ENCODE measurements around the gene CXCL16.
A peak's percentile ranks its signal among the peaks of the same experiment; 100 is the strongest.

The CXCL16 gene, protein sequence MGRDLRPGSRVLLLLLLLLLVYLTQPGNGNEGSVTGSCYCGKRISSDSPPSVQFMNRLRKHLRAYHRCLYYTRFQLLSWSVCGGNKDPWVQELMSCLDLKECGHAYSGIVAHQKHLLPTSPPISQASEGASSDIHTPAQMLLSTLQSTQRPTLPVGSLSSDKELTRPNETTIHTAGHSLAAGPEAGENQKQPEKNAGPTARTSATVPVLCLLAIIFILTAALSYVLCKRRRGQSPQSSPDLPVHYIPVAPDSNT

DNA sequence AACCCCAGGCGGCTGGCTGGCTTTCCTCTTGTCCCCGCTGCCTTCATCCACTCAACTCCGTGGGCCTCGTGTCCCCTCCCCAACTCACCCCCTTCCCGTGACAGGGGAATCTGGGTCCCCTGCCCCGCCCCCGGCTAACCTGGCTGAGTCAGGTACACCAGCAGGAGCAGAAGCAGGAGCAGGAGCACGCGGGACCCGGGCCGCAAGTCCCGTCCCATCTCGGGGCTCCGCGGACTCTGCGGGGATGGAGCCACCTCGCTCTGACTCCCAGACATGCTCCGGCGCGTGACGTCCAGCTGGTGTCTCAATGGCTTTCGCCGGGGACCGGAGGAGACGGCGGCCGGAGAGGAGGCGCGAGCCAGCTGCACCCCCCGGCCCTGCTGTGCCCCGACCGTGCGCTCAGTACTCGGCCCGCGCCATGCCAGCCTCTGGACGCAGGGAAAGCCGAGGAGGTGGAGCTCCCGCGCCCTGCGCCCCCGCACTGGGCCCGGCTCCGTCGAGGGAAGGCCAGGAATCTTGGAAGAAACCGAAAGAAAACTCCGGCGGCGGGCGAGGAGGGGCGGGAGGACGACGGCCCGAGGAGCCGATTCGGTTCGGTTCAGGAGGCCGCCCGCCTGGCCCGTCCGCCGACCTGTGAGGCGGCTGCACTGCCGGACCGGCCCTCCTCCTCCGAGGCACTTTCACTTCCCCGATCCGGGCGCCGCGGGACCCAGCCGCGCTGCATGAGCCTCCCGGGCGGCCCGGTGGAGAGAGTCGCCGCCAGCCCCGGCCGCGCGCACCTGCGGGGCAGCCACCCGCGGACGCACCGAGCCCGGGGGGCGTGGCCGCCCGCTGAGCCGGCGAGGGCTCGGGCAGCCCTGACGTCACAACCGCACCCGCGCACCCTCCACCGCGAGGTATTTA lies at the start of gene CXCL16, which contains the start of gene ZMYND15:
TSS of gene CXCL16 (minus strand) at position 807 of the 903 bp plus-strand sequence. CDS start at position 218, 589 bp downstream.
TSS of gene ZMYND15 (plus strand) at position 712 of the 903 bp plus-strand sequence. CDS start 716 bp downstream, outside the sequence.
- DNase-seq = peak; percentile 75

- DNase-seq = no peak
Observed at GRCh38 chr17:4788807-4789700, 49.3 kb upstream of the CXCL16 start, which contains the start of gene GLTPD2. GLTPD2 (plus strand) TSS chr17:4788964; CDS start chr17:4789012, 48 bp downstream.

DNA sequence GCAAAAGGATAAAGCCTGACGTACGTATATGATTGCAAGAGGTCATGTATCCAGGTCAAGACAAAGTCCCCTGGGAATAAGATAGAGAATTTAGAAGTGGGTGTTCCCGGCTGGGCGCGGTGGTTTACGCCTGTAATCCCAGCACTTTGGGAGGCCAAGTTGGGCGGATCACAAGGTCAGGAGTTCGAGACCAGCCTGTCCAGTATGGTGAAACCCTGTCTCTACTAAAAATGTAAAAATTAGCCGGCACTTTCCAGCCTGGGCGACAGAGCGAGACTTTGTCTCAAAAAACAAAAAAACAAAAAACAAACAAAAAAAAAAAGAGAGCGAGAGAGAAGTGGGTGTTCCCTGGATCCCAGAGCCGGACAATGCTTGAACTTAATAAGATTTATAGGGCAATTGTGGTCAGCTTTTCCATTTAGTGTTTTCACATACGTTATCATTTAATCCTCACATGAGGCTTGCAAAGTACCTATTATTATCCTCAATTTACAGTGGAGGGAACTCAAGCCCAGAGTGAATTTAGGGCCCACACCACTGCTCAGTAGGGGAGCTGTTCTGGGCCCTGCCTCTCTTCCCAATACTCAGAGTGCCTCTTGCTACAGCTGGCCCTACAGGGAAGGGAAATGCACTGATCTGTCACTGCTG lies 48.6 kb upstream of the CXCL16 start:
- DNase-seq = no peak

GRCh38 chr17:4786516-4786915 lies 46.8 kb upstream of the CXCL16 start:
- DNase-seq = no peak

DNA sequence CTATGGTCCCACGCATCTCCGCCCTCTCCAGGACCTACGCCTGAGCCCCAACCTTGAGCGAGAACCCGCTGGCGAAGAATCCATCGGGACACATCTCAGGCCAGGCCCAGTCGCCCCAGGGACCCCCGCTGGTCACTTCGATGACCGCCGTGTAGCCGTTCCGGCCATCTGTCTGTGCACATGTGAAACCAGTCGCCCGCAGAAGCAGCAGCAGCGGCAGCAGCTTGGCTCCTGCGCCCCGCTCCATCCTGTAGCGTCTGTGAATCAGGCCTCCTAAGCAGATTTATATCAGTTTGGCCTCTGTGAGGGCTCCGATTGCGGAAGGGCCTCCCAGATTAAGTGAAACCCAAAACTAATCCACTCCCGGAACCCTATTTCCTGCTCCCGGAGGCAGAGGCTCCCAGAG lies 46.4 kb upstream of the CXCL16 start, which contains the start of gene VMO1:
TSS of gene VMO1 (minus strand) at position 259 of the 406 bp plus-strand sequence. CDS start at position 247, 12 bp downstream.
- no peak for DNase-seq

GRCh38 chr17:4785311-4786105 lies 45.8 kb upstream of the CXCL16 start:
- DNase-seq = peak; percentile 32

DNA sequence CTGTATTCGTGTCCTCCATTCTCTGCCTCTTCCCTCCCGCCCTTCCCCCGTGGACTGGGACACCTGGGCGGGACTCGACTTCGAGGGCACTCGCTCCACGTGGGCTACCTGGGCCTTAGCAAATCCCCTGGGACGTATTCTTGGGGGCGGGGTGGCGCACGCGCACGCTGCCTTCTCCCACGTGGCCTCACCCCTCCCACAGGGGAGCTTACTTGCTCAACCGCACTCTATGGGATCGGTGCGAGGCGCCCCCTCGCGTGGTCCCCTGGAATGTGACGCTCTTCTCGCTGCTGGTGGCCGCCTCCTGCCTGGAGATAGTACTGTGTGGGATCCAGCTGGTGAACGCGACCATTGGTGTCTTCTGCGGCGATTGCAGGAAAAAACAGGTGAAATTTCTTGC lies 42.9 kb upstream of the CXCL16 start:
- DNase-seq = no peak

DNA sequence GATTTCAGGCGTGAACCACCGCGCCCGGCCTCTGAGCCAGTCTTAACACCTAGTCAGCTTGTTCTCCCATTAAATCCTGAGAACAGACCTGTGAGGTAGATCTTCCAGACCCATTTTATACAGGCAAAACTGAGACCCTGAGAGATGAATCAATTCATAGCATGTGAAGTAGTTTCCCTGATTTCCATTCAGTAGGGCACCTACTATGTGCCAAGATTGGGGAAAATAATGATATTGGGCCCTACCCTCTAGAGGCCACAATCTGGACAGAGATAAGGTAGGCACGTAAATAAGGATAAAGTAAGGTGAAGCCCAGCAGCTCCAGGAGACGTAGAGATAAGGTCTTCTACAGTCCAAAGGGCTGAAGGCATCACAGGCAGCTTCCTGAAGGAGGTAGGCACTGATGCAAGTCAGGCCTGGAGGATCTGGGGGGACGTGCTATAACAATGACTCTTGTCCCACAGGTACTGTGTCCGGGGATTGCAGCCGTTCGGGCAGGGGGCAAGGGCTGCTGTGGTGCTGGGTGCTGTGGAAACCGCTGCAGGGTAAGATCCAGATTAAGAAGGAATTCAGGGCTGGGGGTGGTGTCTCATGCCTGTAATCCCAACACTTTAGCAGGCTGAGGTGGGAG lies 40.7 kb upstream of the CXCL16 start:
- DNase-seq = no peak

DNA sequence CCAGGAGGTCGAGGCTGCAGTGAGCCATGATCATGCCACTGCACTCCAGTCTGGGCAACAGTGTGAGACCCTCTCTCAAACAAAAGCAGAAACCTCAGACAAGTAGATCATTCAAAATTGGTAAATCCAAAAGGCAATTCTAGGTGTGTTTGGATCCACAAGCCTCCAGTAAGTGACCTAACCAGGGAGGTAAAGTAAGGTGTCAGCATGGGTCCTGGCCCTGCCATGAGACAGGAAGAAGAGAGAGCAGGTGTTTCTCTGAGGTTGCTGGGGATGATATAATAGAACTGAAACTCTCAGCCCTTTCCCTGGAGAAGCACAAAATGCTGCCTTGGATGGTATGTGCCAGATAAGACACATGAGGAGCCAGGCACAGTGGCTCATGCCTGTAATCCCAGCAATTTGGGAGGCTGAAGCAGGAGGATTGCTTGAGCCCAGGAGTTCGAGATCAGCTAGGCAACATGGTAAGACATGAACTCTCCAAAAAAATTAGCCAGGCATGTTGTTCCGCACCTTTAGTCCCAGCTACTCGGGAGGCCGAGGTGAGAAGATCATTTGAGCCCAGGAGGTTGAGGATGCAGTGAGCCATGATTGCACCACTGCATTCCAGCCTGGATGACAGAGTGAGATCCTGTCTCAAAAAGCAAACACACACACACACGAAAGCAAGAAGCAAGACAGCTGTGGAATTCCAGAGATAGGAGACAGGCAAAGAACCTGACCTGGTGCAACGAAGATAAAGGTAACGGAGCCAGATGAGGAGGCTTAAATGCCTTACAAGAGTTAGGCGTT lies 38.4 kb upstream of the CXCL16 start:
- DNase-seq = no peak

DNA sequence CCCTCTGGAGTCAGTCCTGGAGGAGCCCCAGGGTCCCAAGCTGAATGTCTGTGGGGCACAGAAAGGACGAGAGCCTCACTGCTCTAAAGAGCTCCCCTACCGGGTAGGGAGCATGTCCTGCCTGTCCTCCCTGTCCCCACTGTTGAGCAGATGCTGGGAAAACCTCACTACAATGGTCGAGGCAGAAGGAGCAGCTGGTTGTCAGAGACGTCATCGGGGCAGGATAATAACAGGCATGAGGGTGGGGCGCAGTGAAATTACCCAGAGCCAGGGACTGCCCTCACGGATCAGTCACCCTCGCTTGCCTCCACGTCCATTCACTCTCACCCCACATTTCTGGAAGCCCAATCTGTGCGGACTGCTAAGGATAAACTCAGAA lies 32.5 kb upstream of the CXCL16 start:
- DNase-seq = no peak

DNA sequence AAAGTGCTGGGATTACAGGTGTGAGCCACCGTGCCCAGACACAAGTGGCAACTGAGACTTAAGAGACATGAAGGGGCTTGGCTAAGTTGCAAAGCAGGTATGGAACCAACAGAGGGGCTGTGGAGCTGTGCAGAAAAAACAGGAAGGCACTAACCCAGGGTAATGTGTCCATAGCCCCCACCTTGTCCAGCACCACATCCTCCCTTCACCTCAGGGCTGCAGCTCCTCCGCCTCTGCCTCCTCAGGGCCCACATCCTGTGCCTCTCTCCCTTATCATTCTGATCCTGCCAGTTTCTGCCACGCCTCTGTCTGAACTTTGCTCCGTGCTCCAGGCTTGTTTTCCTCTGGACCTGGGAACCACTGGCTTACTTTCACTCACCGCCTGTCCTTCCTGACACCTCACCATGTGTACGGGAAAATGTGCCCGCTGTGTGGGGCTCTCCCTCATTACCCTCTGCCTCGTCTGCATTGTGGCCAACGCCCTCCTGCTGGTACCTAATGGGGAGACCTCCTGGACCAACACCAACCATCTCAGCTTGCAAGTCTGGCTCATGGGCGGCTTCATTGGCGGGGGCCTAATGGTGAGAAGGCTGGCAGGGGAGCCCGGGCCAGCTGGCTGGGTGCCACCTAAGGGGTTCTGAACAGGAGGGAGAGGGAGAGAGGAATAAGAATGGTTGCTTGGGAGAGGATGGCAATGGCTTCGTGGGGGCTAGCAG lies 31.9 kb upstream of the CXCL16 start, which contains the start of gene TM4SF5:
TSS of gene TM4SF5 (plus strand) at position 368 of the 716 bp plus-strand sequence. CDS start at position 405, 37 bp downstream.
- DNase-seq = no peak

- no peak for DNase-seq
Observed at GRCh38 chr17:4769628-4770027, 29.9 kb upstream of the CXCL16 start.

GRCh38 chr17:4768298-4768697 lies 28.6 kb upstream of the CXCL16 start:
- no peak for DNase-seq

DNA sequence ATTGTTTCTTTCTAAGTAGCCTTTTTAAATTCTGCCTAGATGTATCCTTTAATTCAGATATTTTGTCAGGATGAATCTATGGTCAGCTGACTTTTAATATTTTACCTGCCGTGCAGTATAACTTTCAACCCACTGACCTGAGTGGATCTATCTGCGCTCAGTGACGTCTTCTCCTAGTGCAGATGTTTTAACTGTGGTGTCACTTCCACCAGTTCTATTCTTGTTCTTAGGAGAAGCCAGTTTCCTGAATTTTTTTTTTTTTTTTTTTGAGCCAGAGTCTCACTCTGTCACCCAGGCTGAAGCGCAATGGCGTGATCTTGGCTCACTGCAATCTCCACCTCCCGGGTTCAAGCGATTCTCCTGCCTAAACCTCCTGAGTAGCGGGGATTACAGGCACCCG lies 27.0 kb upstream of the CXCL16 start:
- no peak for DNase-seq

DNA sequence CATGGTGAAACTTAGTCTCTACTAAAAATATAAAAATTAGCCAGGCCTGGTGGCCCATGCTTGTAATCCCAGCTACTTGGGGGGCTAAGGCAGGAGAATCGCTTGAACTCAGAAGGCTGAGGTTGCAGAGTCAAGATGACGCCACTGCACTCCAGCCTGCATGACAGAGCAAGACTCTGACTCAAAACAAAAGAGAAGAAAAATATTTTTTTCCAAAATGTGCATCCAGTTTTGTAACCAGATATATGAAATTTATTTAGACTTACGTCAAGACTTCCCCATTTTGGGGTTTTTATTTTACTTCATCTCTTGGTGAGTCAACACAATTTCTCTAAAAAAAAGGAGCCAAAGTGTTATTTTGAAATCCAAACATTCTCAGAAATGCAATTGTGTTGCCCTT lies 26.5 kb upstream of the CXCL16 start:
- DNase-seq = no peak

DNA sequence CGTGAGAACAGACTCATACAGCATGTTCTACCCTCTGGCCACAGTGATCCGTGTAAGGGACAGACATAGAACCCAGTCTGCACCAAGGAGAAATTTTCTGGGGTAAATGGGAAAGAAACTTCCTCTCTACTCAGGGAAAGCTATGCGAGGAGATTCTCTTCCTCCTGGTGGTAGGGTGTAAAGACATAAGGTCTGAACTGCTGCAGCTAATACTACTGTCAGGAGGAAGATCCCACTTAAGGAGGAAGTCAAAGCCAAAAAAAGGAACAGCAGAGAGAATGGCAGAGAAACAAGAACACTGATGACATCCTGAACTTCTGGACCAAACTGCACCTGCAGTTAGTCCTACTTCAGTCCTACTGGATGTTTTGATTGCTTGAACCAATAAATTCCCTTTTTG lies 24.9 kb upstream of the CXCL16 start:
- DNase-seq = no peak

DNA sequence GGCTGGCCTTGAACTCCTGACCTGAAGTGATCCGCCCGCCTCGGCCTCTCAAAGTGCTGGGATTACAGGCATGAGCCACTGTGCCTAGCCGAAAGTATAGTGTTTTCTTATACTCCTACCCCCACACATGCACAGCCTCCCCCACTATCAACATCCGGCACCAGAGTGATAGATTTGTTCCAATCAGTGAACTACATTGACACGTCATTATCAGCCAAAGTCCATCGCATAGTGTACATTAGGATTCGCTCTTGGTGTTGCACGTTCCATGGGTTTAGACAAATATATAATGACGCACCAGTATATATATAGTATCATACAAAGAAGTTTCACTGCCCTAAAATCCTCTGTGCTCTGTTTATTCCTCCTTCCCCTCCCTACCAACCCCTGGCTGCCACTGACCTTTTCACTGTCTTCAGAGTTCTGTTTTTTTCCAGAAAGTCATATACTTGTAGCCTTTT lies 20.1 kb upstream of the CXCL16 start:
- DNase-seq = no peak

- DNase-seq = no peak
Observed at GRCh38 chr17:4753392-4753791, 13.7 kb upstream of the CXCL16 start.

DNA sequence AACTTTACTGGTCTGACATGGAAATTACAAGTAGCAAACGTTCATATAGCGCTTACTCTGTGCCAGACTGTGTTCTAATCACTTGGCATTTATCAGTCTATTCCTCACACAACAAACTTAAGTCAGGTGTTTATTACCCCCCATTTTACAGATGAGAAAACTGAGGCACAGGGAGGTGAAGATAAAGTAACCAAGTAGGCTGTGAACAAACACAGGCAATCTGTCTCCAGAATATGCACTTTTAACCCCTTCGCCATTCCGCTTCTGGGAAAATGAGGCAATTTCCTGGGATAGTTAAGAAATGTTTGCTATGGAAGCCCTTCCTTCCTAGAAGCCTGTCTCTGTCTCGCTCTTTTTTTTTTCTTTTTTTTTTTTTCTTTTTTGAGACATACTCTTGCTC lies 12.2 kb upstream of the CXCL16 start:
- no peak for DNase-seq

Measured in activated T-cell treated with anti-CD3 and anti-CD28 coated beads, Interleukin-2, amount 50 U/mL, for 1 hour (primary cell).